ENCODE data around the gene PCNX2. TPM values are rescaled to one million over a fixed set of nuclear protein-coding genes. Genes with fewer than 3 reads are reported as not detected.

Gene PCNX2
- total and polyA plus RNA-seq, 2 of the 8 experiments (the other 6 are each of a cell fraction or from before 2014, with no cell fraction given) = 46.1 to 57.6 TPM

- TF ChIP-seq SUZ12 (IDR thresholded peaks at IDR 0.05; ENCODE audit: low read length) (no peak), EP300 (IDR thresholded peaks at IDR 0.05; ENCODE audit: borderline replicate concordance in 1 of 2, low read depth in 2 of 2, low read length in 2 of 2) (no peak), KDM4A (IDR thresholded peaks at IDR 0.05; ENCODE audit: low read depth, low read length, severe bottlenecking) (no peak), POU5F1 (IDR thresholded peaks at IDR 0.05; ENCODE audit: low read depth, low read length) (no peak)
Measured at GRCh38 chr1:233055879-233056641, 239.5 kb downstream of the PCNX2 start (continued).
